SK-N-SH (cell line): Measurements from ENCODE around the gene GPT2.

ENCODE experiments used
- CTCF ChIP-seq: fragments of 200-600 bp; sonication (generic); IDR thresholded peaks from 2 replicates; pipeline ENCODE4 v1.6.1; 2017; ENCODE audit warnings: antibody characterized with exemption, mild to moderate bottlenecking, moderate library complexity
- GABPA ChIP-seq: IDR thresholded peaks from 2 replicates; pipeline ENCODE4 v1.4.0; 2012; ENCODE audit warnings: low read depth, mild to moderate bottlenecking
- GATA2 ChIP-seq: sonication (generic); formaldehyde crosslinking; IDR thresholded peaks from 2 replicates; pipeline ENCODE4 v1.5.0; 2020; ENCODE audit warnings: mild to moderate bottlenecking, missing genetic modification reagents
- MAX ChIP-seq: IDR thresholded peaks from 2 replicates; pipeline ENCODE4 v1.4.0; 2012; ENCODE audit warnings: low read depth
- NFIC ChIP-seq: IDR thresholded peaks from 2 replicates; pipeline ENCODE4 v1.4.0; 2012; ENCODE audit warnings: borderline replicate concordance
- NRF1 ChIP-seq: IDR thresholded peaks from 2 replicates; pipeline ENCODE4 v1.6.1; 2012; ENCODE audit warnings: low read depth, mild to moderate bottlenecking, low read length
- RCOR1 ChIP-seq: fragments of 150-350 bp; IDR thresholded peaks from 2 replicates; pipeline ENCODE4 v1.6.1; 2017; ENCODE audit warnings: antibody characterized with exemption, low read length
- REST ChIP-seq: IDR thresholded peaks from 2 replicates; pipeline ENCODE4 v1.6.1; 2012; ENCODE audit warnings: mild to moderate bottlenecking, low read depth, low read length, moderate library complexity
- RFX5 ChIP-seq: IDR thresholded peaks from 2 replicates; pipeline ENCODE4 v1.6.1; 2012; ENCODE audit warnings: mild to moderate bottlenecking, improper control_type of control experiment, low read length
- SIN3A ChIP-seq: IDR thresholded peaks from 2 replicates; pipeline ENCODE4 v1.6.1; 2012; ENCODE audit warnings: low read depth, mild to moderate bottlenecking, low read length, moderate library complexity, borderline replicate concordance
- TAF1 ChIP-seq: IDR thresholded peaks from 2 replicates; pipeline ENCODE4 v1.6.1; 2012; ENCODE audit warnings: low read depth, mild to moderate bottlenecking, low read length, moderate library complexity, borderline replicate concordance
- TCF12 ChIP-seq: IDR thresholded peaks from 2 replicates; pipeline ENCODE4 v1.4.0; 2012
- YY1 ChIP-seq: IDR thresholded peaks from 2 replicates; pipeline ENCODE4 v1.4.0; 2012; ENCODE audit warnings: low read depth, mild to moderate bottlenecking
- ZBTB33 ChIP-seq: IDR thresholded peaks from 2 replicates; pipeline ENCODE4 v1.4.0; 2012; ENCODE audit warnings: low read depth, borderline replicate concordance

GRCh38 chr16:46886764-46887523, 2.8 kb downstream of the GPT2 start:
- TF ChIP-seq RCOR1 = no peak
- no peak for TF ChIP-seq MAX
- TF ChIP-seq CTCF = no peak
- TF ChIP-seq NFIC = no peak
- TF ChIP-seq TAF1 = no peak
- no peak for TF ChIP-seq RFX5
- TF ChIP-seq YY1 = no peak
- TF ChIP-seq REST = no peak
- TF ChIP-seq TCF12 = no peak
- TF ChIP-seq NRF1 = no peak
- TF ChIP-seq GATA2 (CRISPR knock-in tag) = no peak
- no peak for TF ChIP-seq ZBTB33
- no peak for TF ChIP-seq GABPA
- no peak for TF ChIP-seq SIN3A
